HG02885 (cell line): Measurements from ENCODE around the gene CRACDL.
"Not testable (repeated sequence)": the region's sequence is repeated elsewhere in the genome, so short reads cannot be mapped to it uniquely, and the experiment has no call there.

Experiments
- ATAC-seq: cut with Tn5 transposase; IDR thresholded peaks from one replicate; pipeline ENCODE4 v1.9.1; 2021; ENCODE audit warnings: mild to moderate bottlenecking; ENCODE audit not compliant: unreplicated experiment, poor library complexity

CRACDL gene

DNA sequence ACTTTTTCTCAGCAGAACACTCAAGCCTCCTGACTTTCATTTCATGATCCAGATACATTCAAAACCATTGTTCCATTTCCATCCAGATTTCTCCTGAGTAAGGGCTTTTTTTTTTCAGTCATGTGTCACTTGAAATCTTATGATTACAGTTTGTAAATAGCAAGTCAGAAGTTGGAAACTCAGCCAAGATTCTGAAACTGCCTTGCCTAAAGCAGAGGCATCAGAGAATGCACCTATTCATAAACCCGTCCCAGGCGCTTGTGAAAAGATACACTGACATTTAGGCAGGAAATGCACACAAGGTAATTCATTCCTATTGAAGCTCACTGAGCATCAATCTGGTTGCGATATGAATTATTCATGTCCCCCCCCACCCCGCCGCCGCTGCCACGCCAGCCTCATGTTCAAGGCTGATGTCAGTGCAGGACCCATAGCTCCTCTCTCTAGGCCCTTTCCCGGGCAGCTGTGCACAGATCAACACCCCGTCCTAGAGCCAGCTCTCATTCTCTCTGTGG lies 174.7 kb downstream of the CRACDL start:
- no peak for ATAC-seq

DNA sequence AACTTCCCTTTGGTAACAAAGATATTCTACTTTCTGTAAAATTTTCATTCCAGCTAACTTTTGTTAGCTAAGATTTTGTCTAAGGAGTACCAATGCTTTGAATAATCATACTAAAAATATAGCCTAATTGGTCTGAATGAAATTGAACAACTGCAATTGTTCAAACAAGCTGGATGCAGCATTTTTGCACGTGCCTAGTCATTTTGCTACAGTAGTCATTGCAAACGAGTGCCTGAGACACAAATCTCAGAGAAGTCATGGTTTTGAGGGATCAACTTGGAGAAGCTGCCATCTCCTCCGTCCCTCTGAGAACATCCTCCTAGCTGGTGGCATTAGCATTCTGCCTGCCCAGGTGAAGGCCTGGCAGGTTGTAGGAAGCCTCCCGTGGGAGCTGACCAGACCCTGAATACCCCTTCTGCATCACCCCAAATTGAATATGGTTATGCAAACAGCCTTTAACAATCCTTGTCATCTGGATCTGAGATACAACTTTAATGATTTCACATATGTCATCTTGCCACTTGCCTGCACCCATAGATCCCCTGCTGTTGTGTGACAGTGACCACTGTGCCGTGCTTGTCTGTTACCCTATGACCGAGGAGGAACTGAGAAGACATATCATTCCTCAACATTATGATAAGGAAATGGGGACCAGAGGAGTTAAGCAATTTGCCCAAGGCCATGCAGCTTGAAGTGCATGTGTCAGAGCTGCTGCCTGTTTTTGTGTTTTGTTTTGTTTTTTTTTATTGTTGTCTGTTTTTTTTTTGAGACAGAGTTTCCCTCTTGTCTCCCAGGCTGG lies 176.0 kb downstream of the CRACDL start:
- no peak for ATAC-seq

DNA sequence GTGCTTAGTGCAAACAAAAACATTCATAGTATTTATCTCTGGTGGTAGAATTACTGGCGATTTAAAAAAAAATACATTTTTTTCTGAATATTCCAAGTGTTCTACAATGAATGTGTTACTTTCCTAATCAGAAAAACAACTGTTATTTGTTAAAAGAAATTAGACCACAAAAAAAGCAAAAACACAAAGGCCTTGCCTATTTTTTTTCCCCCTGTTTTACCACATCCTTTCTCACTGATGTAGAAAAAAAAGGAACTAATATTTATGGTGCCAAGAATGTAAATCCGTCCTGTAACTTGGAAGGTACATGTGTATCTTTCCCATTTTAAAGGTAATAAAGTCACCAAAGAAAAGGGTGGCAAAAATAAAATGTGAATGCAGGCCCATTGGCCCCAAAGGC lies 176.7 kb downstream of the CRACDL start:
- ATAC-seq = no peak

DNA sequence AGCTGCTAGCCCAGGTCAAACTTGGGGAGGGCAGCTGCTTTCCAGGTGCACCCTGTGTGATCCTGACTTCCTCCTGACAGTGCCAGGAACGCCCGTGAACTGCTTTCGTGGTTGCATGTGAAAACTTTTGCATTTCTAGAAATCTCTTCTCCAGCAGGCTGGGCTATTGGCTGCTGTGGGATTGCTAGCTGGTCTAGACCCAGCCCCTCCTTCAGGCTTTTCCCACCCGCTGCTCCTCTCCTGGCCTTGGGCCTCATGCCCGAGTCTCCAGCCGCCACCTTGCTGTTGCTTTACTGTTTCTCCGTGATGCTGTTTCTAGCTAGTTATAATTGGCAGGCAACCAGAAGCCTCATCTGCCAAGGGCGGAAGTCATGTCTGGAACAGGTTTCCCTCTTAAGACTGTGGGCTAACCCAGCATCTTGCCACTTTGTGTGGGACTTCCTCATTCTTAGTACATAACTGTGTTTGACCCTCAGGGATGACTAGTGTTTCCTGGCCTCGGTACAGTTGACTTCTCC lies 178.1 kb downstream of the CRACDL start:
- ATAC-seq = peak; percentile 89

DNA sequence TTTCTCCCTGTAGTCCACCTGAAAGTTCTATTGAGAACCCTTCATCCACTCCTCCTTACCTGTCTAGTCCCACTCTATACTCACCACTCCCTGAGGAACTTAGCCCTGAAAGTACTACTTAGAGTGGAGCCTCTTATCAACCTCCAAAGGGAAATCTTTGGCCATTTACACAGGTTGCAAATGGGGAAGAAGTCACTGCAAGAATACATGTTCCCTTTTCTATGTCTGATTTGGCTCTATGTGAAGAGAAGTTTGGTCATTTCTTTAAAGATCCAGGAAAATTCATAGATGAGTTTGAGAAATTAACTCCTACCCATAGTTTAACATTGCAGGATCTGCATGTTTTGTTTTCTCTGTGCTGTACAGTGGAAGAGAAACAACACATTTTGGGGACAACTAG lies 182.2 kb downstream of the CRACDL start:
- no peak for ATAC-seq

DNA sequence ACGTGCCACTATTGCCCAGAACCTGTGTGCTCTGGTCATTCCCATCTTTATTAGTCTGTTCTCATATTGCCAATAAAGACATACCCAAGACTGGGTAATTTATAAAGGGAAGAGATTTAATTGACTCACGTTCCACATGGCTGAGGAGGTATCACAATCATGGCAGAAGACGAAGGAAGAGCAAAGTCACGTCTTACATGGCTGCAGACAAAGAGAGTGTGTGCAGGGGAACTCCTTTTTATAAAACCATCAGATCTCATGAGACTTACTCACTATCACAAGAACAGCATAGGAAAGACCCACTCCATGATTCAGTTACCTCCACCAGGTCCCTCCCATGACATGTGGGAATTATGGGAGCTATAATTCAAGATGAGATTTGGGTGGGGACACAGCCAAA lies 183.3 kb downstream of the CRACDL start:
- ATAC-seq = not testable (repeated sequence)

DNA sequence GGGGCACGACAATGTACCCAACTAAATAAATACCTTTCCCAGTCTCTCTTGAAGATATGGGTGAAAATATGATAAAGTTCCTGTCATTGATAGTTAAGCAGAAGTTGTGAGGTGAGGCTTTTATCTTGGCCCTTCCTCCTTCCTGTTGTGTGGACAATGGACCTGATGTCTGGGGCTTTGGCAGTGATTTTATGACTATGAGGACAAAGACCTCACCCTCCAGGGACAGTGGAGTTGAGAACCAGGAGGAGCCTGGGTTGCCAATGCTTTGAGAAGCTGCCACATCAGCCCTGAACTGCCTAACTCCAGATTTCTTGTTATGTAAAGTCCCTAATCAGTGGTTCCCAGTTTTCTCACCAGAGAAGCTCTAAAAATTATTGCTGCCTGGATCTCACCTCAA lies 184.3 kb downstream of the CRACDL start:
- ATAC-seq = no peak

DNA sequence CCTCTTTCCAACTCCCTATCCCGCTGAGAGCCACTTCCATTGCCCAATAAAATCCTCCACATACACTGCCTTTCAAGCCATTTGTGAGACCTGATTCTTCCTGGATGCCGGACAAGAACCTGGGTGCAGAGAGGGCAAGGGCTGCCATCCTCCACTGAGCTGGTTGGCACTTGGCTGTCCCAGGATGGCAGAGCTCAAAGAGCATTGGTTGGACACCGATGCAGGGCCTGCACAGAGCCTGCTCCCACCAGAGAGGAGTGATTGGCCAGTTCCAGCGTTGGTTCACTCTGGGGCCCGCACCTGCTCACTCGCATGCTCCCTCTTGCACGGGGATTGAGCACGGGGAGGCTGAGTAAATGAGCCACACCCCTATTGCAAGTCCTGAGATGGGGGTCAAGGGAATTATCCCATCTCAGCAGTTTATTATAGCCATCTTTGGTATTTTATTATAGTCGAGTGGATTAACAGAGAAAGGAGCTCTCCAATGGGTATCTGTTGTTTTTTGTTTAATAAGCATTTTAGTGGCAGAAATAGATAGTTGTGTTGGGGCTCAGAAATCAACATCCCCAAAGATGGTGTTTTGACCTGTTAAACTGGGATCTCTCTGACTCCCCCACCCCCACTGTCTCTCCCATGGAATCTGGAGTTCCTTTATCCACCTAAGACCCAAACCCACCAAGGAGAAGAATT lies 185.3 kb downstream of the CRACDL start:
- ATAC-seq = no peak

DNA sequence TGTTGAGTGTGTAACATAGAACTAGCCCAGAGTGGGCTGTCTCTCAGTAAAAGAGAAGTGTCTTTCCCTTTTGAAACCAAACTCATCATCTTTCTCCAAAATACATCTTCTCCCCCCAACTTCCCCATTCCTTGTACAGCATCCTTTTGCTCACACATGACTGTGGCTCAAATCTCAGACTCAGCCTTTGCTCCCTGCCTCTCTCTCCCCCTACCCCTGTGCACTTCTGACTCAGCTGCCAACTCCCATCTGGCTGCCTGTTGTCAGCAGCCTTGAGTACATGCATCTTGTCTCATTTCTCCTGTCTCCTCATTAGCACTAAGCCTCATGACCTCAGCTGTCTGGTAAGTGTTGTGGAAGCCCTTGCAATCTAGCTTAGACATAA lies 187.0 kb downstream of the CRACDL start:
- ATAC-seq = no peak

DNA sequence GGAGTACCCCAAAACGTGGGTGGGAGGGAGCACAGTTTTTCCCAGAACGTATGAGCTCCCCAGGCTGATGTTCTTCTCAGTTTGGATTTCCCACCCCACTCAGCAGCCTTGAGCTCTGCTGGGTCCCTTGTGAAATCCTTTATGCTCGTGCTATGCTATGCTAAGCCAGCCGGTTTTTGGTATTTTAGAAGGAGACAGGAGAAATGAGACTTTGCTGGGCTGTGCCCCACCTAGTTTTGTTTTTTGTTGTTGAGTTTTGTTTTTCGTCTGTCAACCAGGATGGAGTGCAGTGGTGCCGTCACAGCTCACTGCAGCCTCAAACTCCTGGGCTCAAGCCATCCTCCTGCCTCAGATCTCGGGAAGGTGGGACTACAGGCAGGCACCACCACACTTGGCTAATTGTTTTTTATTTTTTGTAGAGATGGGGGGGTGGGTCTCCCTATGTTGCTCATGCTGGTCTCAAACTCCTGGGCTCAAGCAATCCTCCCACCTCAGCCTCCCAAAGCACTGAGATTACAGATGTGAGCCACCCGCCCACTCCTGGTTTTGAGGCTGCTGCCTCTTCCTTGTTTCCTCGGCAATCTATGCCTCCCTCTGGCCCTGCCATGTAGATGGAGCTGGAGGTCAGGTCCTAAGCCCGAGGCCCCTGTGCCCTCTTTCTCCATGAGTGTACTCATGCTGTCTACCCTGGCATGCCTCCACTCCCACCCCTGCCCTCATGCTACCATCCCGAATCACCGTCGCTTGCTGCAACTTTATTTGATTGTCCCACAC lies 187.5 kb downstream of the CRACDL start:
- ATAC-seq = no peak

DNA sequence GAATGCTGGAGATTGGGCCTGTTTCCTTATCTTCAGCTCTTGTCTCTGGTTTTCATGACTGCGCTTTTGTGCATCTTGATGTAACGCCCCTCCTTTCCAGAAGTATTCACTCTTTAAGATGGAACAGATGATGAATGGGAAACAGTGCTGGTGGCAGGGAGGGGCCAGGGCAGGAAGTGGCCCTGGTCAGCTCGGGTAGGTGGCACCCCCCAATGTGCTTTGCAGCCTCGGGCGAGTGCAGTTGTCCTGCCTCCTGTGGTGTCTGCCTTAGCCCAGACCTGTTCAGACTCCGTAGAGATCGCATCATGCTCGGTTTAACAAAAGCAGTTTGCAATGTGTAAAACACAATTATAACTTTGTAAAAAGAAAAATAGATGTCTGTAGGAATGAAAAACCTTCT lies 188.1 kb downstream of the CRACDL start:
- ATAC-seq = no peak

DNA sequence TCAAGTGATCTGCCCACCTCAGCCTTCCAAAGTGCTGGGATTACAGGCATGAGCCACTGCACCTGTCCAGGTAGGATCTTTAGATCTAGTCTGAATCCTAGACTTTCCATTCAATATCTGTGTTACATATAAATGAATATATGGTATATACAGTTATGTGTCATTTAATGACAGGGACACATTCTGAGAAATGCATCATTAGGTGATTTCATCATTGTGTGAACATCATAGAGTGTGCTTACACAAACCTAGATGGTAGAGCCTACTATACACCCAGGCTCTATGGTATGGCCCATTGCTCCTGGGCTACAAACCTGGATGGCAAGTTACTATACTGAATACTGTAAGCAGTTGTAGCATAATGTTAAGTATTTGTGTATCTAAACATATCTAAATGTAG lies 189.6 kb downstream of the CRACDL start:
- no peak for ATAC-seq

DNA sequence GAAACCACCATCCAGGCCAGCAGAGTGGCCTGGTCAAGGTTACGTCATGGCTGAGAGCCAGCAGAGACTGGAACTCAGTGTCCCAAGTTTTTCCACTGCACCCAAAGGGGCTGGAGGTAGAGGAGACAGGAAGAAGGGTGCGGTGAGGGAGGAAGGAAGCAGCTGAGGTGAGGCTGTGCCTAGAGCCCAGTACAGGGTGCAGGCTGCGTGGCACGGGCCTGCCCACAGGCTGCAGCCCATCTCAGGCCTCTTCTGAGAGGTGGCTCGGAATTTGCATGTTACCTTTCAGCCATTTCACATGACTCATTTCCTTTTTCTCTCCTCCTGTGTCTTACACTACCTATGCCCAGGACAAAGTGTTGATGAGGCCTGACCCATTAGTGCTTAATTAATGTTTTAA lies 191.4 kb downstream of the CRACDL start:
- ATAC-seq = no peak
